ENCODE measurements around the gene PRSS27. TPM values are rescaled to one million over a fixed set of nuclear protein-coding genes. Genes with fewer than 3 reads are reported as not detected.

The PRSS27 gene
- total RNA-seq, 1 donor from 2014 or later, result 0.90 TPM

- H3K36me3 Mint-ChIP-seq (ENCODE audit: low read depth, unreplicated experiment), result peaks cover 60% of the 10 kb centered on the region
- DNase-seq (ENCODE audit: low spot score), result no peak
- H3K27ac Mint-ChIP-seq (ENCODE audit: unreplicated experiment), result peak overlapping the region; percentile 45
- H3K4me3 Mint-ChIP-seq (ENCODE audit: unreplicated experiment), result peak overlapping the region; percentile 85
- TF ChIP-seq, protein P1, sequence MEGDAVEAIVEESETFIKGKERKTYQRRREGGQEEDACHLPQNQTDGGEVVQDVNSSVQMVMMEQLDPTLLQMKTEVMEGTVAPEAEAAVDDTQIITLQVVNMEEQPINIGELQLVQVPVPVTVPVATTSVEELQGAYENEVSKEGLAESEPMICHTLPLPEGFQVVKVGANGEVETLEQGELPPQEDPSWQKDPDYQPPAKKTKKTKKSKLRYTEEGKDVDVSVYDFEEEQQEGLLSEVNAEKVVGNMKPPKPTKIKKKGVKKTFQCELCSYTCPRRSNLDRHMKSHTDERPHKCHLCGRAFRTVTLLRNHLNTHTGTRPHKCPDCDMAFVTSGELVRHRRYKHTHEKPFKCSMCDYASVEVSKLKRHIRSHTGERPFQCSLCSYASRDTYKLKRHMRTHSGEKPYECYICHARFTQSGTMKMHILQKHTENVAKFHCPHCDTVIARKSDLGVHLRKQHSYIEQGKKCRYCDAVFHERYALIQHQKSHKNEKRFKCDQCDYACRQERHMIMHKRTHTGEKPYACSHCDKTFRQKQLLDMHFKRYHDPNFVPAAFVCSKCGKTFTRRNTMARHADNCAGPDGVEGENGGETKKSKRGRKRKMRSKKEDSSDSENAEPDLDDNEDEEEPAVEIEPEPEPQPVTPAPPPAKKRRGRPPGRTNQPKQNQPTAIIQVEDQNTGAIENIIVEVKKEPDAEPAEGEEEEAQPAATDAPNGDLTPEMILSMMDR (IDR thresholded peaks at IDR 0.05; ENCODE audit: unreplicated experiment), result no peak
- H3K9me3 Mint-ChIP-seq (ENCODE audit: unreplicated experiment), result no peaks in the 10 kb centered on the region
- peaks cover 19% of the 10 kb centered on the region for H3K27me3 Mint-ChIP-seq (ENCODE audit: unreplicated experiment)
- H3K4me1 Mint-ChIP-seq (ENCODE audit: unreplicated experiment), result peaks cover 36% of the 10 kb centered on the region
These were observed 36.4 kb upstream of the PRSS27 start for GRCh38 chr16:2756288-2757015.

DNA sequence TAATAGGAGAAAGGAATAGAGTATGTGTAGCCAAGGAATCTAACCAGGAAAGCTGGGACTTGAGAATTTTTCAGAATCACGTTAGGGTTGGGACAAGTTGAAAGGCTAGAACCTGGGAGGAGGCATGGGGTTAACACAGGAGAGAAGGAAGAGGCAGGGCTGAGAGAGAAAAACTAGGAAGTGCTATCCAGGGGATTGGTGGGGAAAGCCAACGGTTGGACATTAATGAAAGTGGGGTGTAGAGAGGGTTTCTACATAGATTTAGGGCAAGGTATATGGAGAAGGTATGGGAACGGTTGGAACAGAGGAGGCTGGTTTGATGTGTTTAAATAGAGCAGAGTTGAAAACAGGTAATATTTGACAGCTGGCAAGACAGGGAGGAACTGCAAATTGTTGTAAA, 35.1 kb upstream of the PRSS27 start:
- peaks cover 24% of the 10 kb centered on the region for H3K27me3 Mint-ChIP-seq (ENCODE audit: unreplicated experiment)
- peaks cover 52% of the 10 kb centered on the region for H3K36me3 Mint-ChIP-seq (ENCODE audit: low read depth, unreplicated experiment)
- DNase-seq (ENCODE audit: low spot score), result no peak
- H3K27ac Mint-ChIP-seq (ENCODE audit: unreplicated experiment), result peak overlapping the region; percentile 50
- peaks cover 47% of the 10 kb centered on the region for H3K4me1 Mint-ChIP-seq (ENCODE audit: unreplicated experiment)
- H3K9me3 Mint-ChIP-seq (ENCODE audit: unreplicated experiment), result no peaks in the 10 kb centered on the region
- TF ChIP-seq, protein P1 (IDR thresholded peaks at IDR 0.05; ENCODE audit: unreplicated experiment), result no peak
- peak overlapping the region; percentile 94 for H3K4me3 Mint-ChIP-seq (ENCODE audit: unreplicated experiment)

GRCh38 chr16:2753733-2754020, 33.7 kb upstream of the PRSS27 start:
- Mint-ChIP-seq H3K36me3 (ENCODE audit: low read depth, unreplicated experiment) (peaks cover 41% of the 10 kb centered on the region), H3K27me3 (ENCODE audit: unreplicated experiment) (peaks cover 24% of the 10 kb centered on the region), H3K9me3 (ENCODE audit: unreplicated experiment) (no peaks in the 10 kb centered on the region), H3K27ac (ENCODE audit: unreplicated experiment) (peak overlapping the region; percentile 97), H3K4me3 (ENCODE audit: unreplicated experiment) (peak overlapping the region; percentile 94), H3K4me1 (ENCODE audit: unreplicated experiment) (peaks cover 49% of the 10 kb centered on the region)
- DNase-seq (ENCODE audit: low spot score), result no peak
- TF ChIP-seq, protein P1 (IDR thresholded peaks at IDR 0.05; ENCODE audit: unreplicated experiment), result no peak

DNA sequence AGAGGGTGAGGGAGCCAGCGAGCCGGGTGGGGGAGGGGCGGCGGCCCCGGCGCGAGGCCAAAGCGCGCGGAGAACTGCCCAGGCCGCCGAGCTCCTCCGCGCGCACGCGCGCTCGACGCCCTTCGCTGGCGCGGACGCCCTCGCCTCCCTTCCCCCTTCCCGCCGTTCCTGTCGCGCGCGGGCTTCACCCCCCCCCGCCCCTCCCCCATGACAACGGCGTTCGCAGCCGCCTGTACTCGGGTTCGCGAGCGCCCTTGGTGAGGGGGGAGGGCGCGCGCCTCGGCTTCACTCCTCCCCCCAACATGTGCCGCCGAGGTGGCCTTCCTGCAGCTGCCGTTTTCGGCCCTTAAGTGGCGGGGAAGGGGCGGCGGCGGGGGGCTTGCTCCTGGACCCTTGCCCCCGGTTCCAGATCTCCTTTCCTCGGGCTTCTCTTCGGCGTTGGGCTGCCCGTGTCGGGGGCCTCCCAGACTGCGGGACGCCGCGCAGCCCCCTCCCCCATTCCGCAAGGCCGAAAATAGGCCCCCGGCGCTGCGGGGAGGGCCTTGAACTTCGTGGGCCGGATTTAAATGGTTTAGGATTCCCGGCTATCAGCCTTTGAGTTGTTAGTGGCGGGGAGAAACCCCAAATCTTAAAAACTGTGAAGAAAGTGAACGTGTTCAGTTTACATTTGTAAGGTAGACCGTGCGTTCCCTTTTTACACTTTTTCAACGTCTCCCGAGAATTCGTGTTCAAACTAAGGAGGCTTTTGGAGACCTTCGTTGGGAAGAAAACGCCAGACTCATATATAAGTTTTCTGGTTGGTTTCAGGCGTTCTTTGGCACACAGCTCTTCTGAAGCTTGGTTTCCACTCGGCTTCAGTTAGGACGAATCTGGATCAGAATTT, 33.1 kb upstream of the PRSS27 start:
- Mint-ChIP-seq H3K27me3 (ENCODE audit: unreplicated experiment) (peaks cover 24% of the 10 kb centered on the region), H3K4me1 (ENCODE audit: unreplicated experiment) (peaks cover 49% of the 10 kb centered on the region), H3K27ac (ENCODE audit: unreplicated experiment) (peak overlapping the region; percentile 97), H3K36me3 (ENCODE audit: low read depth, unreplicated experiment) (peaks cover 35% of the 10 kb centered on the region), H3K4me3 (ENCODE audit: unreplicated experiment) (peak overlapping the region; percentile 94), H3K9me3 (ENCODE audit: unreplicated experiment) (no peaks in the 10 kb centered on the region)
- TF ChIP-seq, protein P1 (IDR thresholded peaks at IDR 0.05; ENCODE audit: unreplicated experiment), result no peak
- DNase-seq (ENCODE audit: low spot score), result peak; percentile 83

All from endothelial cell (in vitro differentiated cells).